SW480 (cell line): ENCODE results near the gene CUX1.

Experiments used
- DNase-seq: peaks from one replicate; pipeline ENCODE4 v3.0.0-alpha.2; 2016; ENCODE audit warnings: low spot score

Gene CUX1

DNA sequence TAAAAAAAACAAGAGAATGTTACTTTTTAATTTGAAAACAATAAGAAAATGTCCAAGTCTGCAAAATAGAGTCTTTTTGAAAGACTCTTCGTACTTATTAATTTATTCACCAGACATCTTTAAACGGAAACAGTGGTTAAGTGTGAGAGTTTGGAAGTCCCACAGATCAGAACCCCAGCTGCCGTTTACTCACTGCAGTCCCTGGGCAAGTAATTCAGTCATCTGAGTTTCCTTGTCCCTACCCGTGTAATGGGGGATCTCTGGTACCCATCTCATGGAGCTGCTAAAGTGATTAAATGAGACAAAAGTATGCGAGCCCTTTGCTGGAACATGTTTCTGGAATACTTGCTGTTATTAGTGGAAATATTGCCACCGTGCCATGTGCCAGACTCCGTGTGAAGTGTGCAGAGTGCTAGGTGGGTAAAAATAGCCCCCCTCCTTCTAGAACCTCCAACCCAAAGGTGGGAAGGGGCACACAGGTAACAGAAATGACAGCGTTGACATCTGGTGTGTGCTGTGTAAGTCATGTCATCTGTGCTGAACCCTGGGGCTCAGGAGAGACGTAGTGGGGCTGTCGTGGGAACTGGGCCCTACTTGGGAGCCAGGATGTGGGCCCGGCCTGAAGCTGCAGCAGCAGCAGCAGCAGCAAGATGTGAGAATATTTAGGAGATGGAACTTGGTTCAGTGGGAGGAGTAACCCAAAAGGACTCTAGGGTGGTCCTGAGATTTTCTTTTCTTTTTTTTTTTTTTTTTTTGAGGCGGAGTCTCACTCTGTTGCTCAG lies 140.5 kb downstream of the CUX1 start:
- DNase-seq, result no peak

GRCh38 chr7:101959342-101959741 lies 141.9 kb downstream of the CUX1 start:
- no peak for DNase-seq

- DNase-seq, result no peak
Observed at GRCh38 chr7:101959829-101960228, 142.4 kb downstream of the CUX1 start.

- no peak for DNase-seq
Observed at GRCh38 chr7:101960323-101960722, 142.9 kb downstream of the CUX1 start.

- DNase-seq, result no peak
Observed at GRCh38 chr7:101960985-101961708, 143.7 kb downstream of the CUX1 start.

DNA sequence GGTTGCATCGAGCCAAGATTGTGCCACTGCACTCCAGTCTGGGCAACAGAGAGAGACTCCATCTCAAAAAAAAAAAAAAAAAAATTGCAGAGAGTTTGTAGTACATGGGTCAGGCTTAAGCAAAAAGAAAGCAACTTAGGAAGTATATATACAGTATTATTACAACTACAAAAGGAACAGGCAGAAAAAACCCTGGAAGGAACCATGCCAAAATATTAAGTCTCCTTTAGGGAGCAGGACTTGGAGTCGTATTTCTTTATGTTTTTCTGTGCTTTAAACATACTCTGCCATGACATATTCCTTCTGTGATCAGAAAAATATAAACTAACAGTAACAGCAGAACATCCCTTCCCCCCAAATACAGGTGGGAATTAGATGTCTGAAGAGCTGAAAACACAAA lies 144.4 kb downstream of the CUX1 start:
- DNase-seq, result no peak

GRCh38 chr7:101963693-101964092 lies 146.3 kb downstream of the CUX1 start:
- no peak for DNase-seq

DNA sequence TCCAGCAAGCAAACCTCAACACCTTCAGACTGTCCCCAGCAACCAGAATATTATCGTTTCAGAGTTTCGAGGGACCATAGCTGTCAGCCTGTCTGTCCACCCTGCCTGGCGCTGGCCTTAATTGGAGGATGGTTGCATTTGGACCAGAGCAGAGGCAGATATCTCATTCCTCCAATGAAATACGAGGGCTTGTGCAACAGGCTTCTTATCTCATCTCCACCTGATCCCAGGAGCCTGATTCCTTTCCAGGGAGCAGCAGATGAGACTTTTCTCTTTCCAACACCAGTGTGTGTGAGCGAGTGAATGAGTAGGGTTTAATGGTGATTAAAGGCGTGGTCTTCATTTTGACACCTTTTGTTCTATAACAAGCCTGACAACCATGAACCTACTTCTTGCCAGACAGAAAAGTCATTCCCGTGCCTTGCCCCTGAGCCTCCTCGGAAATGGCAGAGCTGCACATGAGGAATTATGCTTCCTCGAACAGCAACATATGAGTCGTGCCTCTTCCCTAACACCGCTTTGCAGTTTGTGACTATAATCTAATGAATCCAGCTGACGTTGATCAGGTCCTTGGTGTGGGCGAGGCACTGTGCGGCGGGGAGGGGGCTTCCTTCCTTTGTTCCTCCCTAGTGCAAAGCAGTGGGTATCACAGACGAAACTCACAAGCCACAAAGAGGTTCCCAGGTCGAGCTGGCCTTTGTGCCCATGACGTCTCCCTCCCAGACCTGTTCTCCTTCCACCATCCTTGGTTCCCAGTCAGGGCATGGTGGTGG lies 147.4 kb downstream of the CUX1 start:
- DNase-seq, result no peak

DNA sequence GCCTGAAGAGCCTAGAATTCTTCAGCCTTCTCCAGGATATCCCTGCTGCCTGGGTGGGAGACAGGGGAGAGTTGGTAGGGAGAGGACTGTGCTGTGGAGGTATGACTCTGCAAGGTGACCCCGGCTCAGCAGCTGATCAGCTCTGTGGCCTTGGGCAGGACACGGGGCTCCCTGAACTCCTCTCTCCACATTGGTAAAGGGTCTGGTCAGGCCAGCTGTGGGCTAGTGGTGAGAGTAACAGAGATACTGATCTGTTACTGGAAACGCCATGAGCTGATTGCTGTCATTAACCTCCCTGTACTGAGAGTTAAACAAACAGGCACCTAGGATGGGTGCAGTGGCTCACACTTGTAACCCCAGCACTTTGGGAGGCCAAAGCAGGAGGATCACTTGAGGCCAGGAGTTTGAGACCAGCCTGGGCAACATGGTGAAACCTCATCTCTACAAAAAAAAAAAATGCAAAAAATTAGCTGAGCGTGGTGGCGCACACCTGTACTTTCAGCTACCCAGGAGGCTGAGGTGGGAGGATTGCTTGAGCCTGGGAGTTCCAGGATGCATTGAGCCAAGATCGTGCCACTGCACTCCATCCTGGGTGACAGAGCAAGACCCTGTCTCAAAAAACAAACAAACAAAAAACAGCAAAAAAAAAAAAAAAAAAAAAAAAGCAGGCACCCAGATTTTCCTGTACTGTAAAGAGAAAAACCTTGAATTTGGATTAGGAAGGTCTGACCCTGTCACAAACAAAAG lies 151.5 kb downstream of the CUX1 start:
- DNase-seq, result no peak

DNA sequence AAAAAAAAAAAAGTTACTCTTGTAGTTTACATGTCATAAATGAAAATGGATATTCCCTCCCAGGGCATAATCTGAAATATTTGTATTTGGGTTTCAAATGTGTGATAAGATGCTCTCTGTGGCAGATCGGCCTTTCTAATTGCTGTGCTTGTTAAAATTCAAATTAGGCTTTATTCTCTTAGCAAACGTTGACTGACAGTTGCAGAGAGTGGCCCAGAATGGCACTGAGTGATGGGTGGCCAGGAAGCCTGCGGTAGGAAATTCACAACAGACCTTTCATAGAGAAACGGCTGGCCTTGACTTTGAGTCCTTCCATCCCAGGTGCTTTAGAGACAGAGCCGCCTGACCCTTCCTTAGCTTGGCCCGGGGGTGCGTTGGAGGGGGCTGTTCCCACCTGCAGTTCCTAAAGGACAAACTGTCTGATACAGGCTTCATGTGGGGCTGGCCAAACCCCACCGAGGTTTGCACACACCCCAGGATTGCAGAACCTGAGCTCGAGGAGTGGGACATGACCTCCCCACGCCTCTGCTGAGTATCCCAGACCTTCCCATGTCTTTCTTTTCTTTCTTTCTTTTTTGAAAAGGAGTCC lies 152.7 kb downstream of the CUX1 start:
- DNase-seq, result no peak

GRCh38 chr7:101970801-101971200 lies 153.4 kb downstream of the CUX1 start:
- no peak for DNase-seq

DNA sequence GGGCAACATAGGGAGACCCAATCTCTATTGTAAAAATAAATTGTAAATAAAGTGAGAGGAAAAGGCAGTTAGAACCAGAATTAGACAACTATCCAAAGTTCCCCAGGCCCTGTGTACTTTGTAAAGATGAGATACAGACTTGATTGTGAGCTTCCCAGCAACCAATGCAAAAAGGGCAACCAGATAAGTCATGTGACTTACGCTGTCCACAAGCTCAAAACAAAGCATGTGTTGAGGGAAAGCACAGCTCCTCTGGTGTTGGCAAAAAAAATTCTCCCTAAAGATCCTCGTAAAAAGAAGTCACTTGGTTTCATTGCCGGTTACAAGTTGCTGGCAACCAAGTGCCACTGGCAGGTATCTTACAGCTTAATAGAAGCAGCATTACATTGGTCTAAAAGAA lies 154.0 kb downstream of the CUX1 start:
- DNase-seq, result no peak

DNA sequence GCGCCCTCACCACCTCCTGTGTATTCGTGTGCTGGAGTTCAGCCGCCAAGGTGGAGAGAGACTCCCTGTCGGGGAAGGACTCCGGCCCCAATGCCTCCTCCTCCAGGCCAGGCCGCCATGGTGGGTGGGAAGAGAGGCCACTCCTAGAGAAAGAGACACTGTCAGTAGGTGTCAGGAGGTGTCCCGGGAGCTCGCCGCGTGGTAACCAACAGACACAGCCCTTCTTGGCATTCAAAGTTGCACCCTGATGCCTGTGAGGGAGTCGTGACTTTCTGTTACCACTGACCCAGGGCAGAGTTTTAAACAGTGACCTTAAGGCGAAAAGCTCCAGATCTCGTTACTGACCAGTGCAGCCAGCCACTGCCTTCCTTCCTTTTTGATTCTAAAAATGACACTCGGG lies 155.2 kb downstream of the CUX1 start:
- no peak for DNase-seq

GRCh38 chr7:101973130-101973529 lies 155.7 kb downstream of the CUX1 start:
- DNase-seq, result no peak

GRCh38 chr7:101974393-101974792 lies 157.0 kb downstream of the CUX1 start:
- DNase-seq, result no peak

GRCh38 chr7:101975046-101975445 lies 157.6 kb downstream of the CUX1 start:
- DNase-seq, result no peak

DNA sequence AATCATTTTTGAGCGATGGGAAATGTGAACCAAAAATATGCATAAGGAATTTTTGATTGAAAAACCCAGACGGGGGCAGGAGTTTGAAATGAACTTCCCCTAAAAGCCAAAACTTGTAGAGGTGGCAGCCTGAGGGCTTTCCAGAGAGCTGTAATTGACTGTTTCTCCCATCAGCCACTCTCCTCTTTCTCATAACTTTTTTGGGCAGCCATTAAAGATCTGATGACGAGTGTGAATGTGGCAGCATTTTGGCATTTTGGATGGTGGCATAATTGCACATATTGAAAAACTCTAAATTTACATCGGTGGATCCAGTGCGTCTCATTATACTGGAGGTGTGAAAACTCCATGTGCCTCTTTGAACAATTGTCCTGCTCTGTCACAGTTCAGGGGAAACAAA lies 159.0 kb downstream of the CUX1 start:
- DNase-seq, result no peak

DNA sequence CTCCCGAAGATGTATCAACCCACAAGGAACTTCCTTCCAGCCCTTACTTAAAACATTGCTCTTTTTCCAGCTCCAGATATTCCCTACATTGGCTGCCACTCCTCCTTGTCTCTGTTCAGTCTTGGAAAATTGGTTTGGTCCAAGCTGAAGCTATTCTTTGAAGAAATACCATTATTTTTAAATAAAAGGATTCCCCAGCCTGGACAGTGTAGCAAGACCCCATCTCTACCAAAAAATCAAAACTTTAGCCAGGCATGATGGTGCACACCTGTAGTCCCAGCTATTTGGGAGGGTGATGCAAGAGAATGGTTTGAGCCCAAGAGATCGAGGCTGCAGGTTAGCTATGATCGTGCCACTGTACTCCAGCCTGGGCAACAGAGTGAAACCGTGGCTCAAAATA lies 159.8 kb downstream of the CUX1 start:
- no peak for DNase-seq

- DNase-seq, result no peak
Observed at GRCh38 chr7:101978683-101979082, 161.3 kb downstream of the CUX1 start.

- no peak for DNase-seq
Observed at GRCh38 chr7:101983147-101983811, 165.9 kb downstream of the CUX1 start.
